Upper lobe of left lung (tissue), 4 donors: ENCODE data around the gene CLPTM1L.

Experiments
- EP300 ChIP-seq, 4 donors: sonication (generic); formaldehyde crosslinking; IDR thresholded peaks; one replicate each; pipeline ENCODE4 v1.5.1; 2017; ENCODE audit warnings: antibody characterized with exemption in 4 of 4, control low read depth in 2 of 4
- POLR2AphosphoS5 ChIP-seq, 2 donors: sonication (generic); formaldehyde crosslinking; IDR thresholded peaks; one replicate each; pipeline ENCODE4 v1.5.1; 2017; ENCODE audit warnings: antibody characterized with exemption in 2 of 2
- TF ChIP-seq, protein P1 (sequence below), 6 experiments: fragments of 450-650 bp in 4 of 6; fragments of 200-600 bp in 2 of 6; sonication (generic) in 2 of 6; IDR thresholded peaks; one replicate each; pipeline ENCODE4 v1.5.1; 2016 to 2019; ENCODE audit warnings: antibody characterized with exemption in 6 of 6

DNA sequence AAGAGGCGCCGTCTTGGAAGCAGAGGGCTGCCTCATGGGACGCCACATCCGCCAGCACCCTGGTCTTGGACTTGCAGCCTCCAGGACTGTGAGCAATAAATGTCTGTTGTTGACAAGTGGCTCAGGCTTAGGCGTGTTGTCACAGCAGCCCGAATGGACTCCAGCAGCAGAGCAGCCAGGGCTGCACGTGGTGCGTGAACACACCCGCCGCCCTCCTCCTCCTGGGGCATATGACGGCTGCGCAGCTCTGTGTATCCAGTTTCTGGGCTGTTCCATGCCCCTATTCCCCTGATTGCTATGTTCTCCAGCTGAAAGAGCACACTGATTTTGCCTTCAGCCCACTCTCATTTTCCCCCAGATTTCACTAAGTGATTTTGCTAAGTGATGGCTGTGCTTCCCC, 36.0 kb upstream of the CLPTM1L start:
- no peak for TF ChIP-seq EP300 (IDR thresholded peaks at IDR 0.05)
- TF ChIP-seq, protein P1, sequence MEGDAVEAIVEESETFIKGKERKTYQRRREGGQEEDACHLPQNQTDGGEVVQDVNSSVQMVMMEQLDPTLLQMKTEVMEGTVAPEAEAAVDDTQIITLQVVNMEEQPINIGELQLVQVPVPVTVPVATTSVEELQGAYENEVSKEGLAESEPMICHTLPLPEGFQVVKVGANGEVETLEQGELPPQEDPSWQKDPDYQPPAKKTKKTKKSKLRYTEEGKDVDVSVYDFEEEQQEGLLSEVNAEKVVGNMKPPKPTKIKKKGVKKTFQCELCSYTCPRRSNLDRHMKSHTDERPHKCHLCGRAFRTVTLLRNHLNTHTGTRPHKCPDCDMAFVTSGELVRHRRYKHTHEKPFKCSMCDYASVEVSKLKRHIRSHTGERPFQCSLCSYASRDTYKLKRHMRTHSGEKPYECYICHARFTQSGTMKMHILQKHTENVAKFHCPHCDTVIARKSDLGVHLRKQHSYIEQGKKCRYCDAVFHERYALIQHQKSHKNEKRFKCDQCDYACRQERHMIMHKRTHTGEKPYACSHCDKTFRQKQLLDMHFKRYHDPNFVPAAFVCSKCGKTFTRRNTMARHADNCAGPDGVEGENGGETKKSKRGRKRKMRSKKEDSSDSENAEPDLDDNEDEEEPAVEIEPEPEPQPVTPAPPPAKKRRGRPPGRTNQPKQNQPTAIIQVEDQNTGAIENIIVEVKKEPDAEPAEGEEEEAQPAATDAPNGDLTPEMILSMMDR (IDR thresholded peaks at IDR 0.05): no peak
- no peak for TF ChIP-seq POLR2AphosphoS5 (IDR thresholded peaks at IDR 0.05)
